ENCODE measurements around the gene MEIS1. TPM values are rescaled to one million over a fixed set of nuclear protein-coding genes. Genes with fewer than 3 reads are reported as not detected.

MEIS1 gene
- total RNA-seq, 1 experiment from 2014 or later, result 11.5 TPM

- peaks cover 35% of the 10 kb centered on the region for H3K36me3 Mint-ChIP-seq (ENCODE audit: insufficient read depth, unreplicated experiment)
- intact Hi-C loops (cut with micrococcal nuclease; ENCODE audit: unreplicated experiment), result loop anchor here (5.0 to 10.0 kb wide), 4 partner anchors 61 to 888 kb away; no protein-coding TSS in a partner anchor
- H3K27me3 Mint-ChIP-seq (ENCODE audit: unreplicated experiment), result no peaks in the 10 kb centered on the region
- no peak for DNase-seq
- CTCF ChIA-PET, result interaction anchor here (0.7 kb wide), 2 partner anchors 140 to 279 kb away, joined by 3 to 4 read pairs; no protein-coding TSS in a partner anchor
- peaks cover 8% of the 10 kb centered on the region for H3K4me1 Mint-ChIP-seq (ENCODE audit: low read depth, unreplicated experiment)
- H3K27ac Mint-ChIP-seq (ENCODE audit: unreplicated experiment), result no peak overlapping the region
- H3K4me3 Mint-ChIP-seq (ENCODE audit: low read depth, unreplicated experiment), result peak overlapping the region; percentile 74
- BruUV-seq (replicated peaks), result no TSS peak
- TF ChIP-seq CTCF (IDR thresholded peaks at IDR 0.05; ENCODE audit: unreplicated experiment), result no peak
- no peaks in the 10 kb centered on the region for H3K9me3 Mint-ChIP-seq (ENCODE audit: low read depth, unreplicated experiment)
Observed at GRCh38 chr2:66436581-66437001, 1.7 kb downstream of the MEIS1 start.

GRCh38 chr2:66437109-66437690 is 2.3 kb downstream of the MEIS1 start:
- Mint-ChIP-seq H3K4me3 (ENCODE audit: low read depth, unreplicated experiment) (peak overlapping the region; percentile 8), H3K4me1 (ENCODE audit: low read depth, unreplicated experiment) (peaks cover 8% of the 10 kb centered on the region), H3K27me3 (ENCODE audit: unreplicated experiment) (no peaks in the 10 kb centered on the region), H3K36me3 (ENCODE audit: insufficient read depth, unreplicated experiment) (peaks cover 35% of the 10 kb centered on the region), H3K9me3 (ENCODE audit: low read depth, unreplicated experiment) (no peaks in the 10 kb centered on the region), H3K27ac (ENCODE audit: unreplicated experiment) (no peak overlapping the region)
- CTCF ChIA-PET, result interaction anchor here (0.7 kb wide), 2 partner anchors 139 to 279 kb away, joined by 3 to 4 read pairs; no protein-coding TSS in a partner anchor
- no peak for TF ChIP-seq CTCF (IDR thresholded peaks at IDR 0.05; ENCODE audit: unreplicated experiment)
- no peak for DNase-seq
- BruUV-seq (replicated peaks), result no TSS peak
- intact Hi-C loops (cut with micrococcal nuclease; ENCODE audit: unreplicated experiment), result loop anchor here (5.0 to 10.0 kb wide), 4 partner anchors 60 to 888 kb away; no protein-coding TSS in a partner anchor

GRCh38 chr2:66437691-66438497 is 3.0 kb downstream of the MEIS1 start:
- CTCF ChIA-PET, result no interaction called here
- Mint-ChIP-seq H3K36me3 (ENCODE audit: insufficient read depth, unreplicated experiment) (peaks cover 30% of the 10 kb centered on the region), H3K9me3 (ENCODE audit: low read depth, unreplicated experiment) (no peaks in the 10 kb centered on the region), H3K4me3 (ENCODE audit: low read depth, unreplicated experiment) (peak overlapping the region; percentile 8), H3K27ac (ENCODE audit: unreplicated experiment) (no peak overlapping the region), H3K4me1 (ENCODE audit: low read depth, unreplicated experiment) (peaks cover 8% of the 10 kb centered on the region), H3K27me3 (ENCODE audit: unreplicated experiment) (no peaks in the 10 kb centered on the region)
- no TSS peak for BruUV-seq (replicated peaks)
- no peak for DNase-seq
- intact Hi-C loops (cut with micrococcal nuclease; ENCODE audit: unreplicated experiment), result loop anchor here (5.0 to 10.0 kb wide), 4 partner anchors 59 to 887 kb away; no protein-coding TSS in a partner anchor
- no peak for TF ChIP-seq CTCF (IDR thresholded peaks at IDR 0.05; ENCODE audit: unreplicated experiment)

GRCh38 chr2:66438498-66438833 is 3.5 kb downstream of the MEIS1 start:
- H3K27ac Mint-ChIP-seq (ENCODE audit: unreplicated experiment), result no peak overlapping the region
- H3K4me1 Mint-ChIP-seq (ENCODE audit: low read depth, unreplicated experiment), result peaks cover 8% of the 10 kb centered on the region
- BruUV-seq (replicated peaks), result no TSS peak
- intact Hi-C loops (cut with micrococcal nuclease; ENCODE audit: unreplicated experiment), result loop anchor here (5.0 to 10.0 kb wide), 4 partner anchors 59 to 886 kb away; no protein-coding TSS in a partner anchor
- H3K4me3 Mint-ChIP-seq (ENCODE audit: low read depth, unreplicated experiment), result no peak overlapping the region
- no peak for DNase-seq
- CTCF ChIA-PET, result interaction anchor here (0.6 to 0.8 kb wide), 3 partner anchors 115 to 1398 kb away, joined by 3 to 5 read pairs (median 5); no protein-coding TSS in a partner anchor
- H3K36me3 Mint-ChIP-seq (ENCODE audit: insufficient read depth, unreplicated experiment), result peaks cover 24% of the 10 kb centered on the region
- H3K27me3 Mint-ChIP-seq (ENCODE audit: unreplicated experiment), result no peaks in the 10 kb centered on the region
- TF ChIP-seq CTCF (IDR thresholded peaks at IDR 0.05; ENCODE audit: unreplicated experiment), result no peak
- no peaks in the 10 kb centered on the region for H3K9me3 Mint-ChIP-seq (ENCODE audit: low read depth, unreplicated experiment)

All from Calu3 (cell line).